ENCODE data around the gene TFDP1. TPM values are rescaled to one million over a fixed set of nuclear protein-coding genes. Genes with fewer than 3 reads are reported as not detected.

TFDP1 gene
- total RNA-seq, 1 experiment from 2014 or later, result 182 TPM

DNA sequence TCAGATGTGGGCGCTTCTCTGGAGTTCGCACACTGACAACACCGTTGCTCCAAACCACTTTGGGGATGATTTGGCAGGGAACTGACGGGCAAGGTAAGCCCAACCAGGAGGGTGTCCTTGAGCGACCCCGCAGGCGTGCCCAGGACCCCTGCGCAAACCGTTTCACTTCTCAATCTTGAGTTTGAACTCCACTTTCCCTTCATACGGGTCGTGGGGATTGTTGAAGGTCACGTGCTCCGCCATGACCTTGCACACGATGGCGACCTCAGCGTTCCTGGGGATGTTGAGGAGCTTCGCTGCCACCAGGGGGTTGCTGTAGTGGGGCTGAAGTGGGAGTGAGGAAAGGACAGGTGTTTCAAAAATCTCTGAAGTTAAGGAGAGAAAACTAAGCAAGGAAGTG is 64.7 kb downstream of the TFDP1 start:
- no peak for DNase-seq (ENCODE audit: low read depth)

DNA sequence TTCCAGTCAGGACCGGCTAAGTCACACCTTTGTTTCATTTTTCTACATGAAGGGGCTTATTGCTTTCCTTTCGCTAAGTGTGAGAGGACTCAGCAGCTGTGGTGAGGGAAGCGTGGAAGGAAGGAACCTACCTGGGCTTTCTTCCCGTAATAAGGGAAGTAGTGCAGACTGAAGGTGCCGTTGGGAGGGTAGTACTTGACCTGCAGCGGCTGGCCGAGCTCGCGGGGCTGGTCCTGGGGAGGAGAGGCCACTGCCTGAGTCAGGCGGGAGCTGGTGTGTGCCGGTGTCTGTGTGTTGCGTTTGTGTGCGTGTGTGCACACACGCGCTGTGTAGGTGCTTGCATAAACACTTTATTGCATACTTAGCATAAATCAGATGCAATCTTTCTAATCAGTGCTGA is 65.7 kb downstream of the TFDP1 start:
- no peak for DNase-seq (ENCODE audit: low read depth)

DNA sequence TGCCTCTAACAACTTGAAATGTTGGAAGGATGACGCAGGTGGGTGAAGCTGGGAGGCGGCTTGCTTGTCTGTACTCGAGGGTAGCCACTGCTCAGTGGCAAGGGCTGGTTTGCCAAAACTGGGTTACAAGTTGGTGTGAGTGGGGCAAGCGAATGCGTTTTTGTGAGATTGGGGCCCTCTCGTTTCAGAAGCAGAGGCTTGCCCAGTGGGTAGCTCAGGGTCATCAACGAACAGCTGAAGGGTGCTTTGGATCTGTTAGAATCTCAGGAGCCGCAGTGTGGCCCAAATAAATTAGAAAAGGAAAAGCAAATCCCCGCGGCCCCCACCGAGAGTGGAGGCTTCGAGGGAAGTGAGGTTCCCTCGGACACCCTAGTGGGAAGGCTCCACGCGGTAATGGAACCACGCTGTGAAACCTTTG is 66.2 kb downstream of the TFDP1 start:
- no peak for DNase-seq (ENCODE audit: low read depth)

DNA sequence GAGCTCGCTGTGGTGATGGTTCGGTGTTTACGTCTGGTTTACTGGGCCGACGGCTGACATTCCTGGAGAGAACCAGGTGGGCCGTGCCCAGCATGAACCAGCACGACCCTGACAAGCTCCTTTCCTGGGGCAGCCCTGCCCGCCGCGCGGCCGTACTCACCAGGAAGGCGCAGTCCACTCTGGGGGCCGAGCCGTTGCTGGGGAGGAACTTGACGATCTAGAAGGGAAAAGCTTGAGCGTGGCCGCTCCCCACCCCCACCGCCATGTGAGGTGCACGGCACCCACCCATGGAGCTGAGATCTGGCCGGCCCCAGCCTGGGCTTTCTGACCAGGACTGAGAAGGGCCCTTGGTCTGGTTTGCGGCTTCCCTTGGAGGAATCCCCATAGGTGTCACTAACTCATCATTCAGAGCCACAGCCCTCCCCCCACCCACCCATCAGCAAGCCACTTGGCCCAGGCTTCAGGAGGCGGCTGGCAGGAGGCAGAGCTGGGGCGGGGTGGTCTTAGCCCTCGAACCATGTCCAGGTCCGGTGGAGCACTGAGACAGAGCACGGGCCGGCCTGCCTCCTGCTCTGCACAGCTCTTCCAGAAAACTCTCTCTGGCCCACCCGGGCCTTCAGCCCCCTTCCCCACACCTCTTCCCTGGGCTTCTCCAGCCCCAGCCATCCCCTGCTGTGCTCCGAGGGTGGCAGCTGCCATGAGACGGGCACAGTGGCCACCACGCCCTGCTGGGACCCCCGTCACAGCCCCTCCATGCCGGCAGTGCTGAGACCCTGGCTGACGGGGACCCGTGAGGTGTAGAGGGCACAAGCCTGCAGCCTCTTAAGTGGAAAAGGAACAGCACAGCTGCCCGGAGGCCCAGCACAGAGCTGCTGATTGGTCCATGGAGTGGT is 67.2 kb downstream of the TFDP1 start:
- DNase-seq (ENCODE audit: low read depth), result no peak

DNA sequence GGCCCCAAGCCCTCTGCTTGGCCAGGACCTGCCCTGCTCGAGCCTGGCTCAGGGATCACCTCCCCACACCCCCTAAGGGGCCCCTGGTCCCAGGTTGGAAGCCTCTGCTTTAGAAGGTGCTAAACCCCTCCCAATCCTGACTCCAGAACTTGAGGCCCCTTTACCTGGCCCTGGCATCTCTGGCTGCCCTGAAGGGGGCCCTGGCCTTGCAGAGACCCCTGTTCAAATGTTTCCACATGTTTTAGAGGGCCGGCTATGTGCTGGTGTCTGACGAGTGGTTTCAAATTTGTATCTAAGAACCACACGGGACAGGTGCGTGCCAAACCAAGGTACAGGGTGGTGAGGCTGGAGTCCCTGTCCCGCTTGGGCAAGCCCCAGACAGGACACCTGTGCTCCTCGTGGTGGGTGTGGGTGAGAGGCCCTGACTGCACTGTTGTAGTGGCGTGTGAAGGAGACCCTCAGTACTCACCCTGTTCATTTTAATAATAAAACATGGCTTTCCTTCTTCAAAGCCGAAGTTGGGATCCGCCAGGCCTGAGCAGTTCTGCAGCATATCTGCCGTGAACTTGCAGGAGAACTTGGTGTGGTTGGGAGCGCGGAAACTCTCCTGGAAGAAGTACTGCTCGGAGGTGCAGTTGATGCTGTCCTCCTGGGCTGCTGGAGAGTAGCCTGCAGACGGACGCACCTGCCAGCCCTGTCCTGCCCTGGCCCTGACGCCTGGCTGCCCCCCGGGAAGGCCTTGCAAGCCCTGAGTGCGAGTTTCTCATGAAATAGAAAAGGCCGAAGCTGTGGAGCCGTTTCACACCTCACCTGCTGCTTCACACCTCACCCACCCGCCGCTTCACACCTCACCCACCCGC is 68.1 kb downstream of the TFDP1 start:
- no peak for DNase-seq (ENCODE audit: low read depth)

DNA sequence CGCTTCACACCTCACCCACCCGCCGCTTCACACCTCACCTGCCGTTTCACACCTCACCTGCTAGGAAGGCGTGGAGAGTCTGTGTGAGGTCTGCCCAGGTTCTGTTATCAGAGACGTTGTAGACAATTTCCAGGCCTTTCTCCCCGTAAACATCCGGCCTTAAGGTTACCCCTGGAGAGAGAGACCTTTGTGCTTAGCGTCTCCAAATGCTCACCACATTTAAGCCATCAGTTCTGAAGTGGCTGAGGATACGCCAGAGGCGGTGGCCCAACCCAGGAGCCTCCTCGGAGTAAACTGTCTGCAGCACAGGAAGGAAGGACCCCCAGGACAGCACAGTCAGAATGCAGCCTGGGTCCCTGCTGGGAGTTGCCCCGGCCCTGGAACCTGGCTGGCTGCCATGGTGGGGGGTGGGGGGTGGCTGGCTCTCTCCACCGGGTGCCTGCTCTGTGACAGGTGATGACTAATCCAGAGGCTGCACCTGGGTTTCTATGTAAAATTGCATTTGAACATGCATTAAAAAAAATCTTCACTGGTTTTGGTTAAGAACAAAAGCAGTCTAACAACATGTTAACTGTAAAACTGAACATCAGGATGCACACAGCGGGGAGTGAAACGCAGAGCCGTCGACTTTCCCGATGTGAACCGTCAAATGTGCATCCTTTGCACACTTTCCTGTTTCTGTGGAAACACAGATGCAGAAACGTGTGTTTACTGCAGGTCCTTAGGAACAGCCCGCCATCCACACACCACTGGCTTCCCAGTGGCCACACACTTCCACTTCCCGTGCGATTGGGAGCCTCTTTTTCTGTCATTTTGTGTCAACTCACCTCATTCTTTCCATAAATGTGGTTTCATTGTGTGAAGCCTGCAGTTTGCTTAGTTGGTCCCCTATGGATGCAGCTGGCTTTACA is 69.0 kb downstream of the TFDP1 start:
- DNase-seq (ENCODE audit: low read depth), result peak; percentile 10

DNA sequence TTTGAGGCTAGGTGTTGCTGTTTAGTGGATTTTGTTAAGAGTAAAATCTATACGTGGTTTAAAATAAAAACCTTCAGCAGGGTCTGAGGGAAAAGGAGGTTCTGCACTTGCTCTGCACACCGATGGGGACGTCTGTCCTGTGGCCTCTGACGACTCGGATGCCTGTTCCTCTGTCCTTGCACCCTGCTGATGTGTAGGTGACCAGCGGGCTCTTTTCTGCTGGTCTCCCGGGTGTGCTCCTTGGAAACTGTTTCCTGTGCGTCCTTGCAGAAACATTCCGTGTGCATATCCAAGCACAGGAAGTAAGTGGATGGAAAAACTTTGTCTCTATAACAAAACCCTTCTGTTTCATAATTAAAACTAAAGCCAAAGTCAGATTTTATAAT is 69.6 kb downstream of the TFDP1 start:
- DNase-seq (ENCODE audit: low read depth), result no peak

DNA sequence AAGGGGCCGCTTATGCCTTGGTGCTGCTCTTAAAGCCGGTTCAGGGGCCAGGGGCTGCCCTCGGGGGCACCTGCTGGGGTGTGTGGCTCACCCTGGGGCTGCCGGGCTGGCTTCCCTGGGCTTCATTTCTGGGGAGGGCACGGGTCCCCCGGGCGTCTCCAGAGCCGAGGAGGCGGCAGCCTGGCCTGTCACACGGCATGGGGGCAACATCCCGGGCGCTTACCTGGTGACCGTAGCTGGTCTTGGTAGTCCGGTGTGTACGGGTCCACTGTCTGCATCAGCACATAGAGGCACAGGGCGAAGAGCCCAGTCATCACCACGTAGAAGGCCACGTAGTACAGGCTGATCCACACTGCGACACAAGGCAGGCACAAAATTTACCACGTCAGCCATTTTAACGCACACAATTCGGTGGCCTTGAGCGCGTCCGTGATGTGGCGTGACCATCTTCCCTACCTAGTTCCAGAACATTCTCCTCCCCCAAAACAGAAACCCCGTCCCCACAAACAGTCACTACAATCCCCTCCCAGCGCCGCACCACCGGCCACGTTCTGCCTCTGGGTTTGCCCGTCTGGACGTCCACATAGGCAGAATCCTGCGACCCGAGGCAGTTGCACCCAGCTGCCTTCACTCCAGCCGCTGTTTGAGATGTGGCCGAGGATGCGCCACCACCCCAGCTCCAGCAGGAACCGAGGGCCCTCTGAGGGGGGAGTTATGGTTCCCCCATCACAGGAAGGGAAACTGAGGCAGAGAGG is 70.2 kb downstream of the TFDP1 start:
- no peak for DNase-seq (ENCODE audit: low read depth)

DNA sequence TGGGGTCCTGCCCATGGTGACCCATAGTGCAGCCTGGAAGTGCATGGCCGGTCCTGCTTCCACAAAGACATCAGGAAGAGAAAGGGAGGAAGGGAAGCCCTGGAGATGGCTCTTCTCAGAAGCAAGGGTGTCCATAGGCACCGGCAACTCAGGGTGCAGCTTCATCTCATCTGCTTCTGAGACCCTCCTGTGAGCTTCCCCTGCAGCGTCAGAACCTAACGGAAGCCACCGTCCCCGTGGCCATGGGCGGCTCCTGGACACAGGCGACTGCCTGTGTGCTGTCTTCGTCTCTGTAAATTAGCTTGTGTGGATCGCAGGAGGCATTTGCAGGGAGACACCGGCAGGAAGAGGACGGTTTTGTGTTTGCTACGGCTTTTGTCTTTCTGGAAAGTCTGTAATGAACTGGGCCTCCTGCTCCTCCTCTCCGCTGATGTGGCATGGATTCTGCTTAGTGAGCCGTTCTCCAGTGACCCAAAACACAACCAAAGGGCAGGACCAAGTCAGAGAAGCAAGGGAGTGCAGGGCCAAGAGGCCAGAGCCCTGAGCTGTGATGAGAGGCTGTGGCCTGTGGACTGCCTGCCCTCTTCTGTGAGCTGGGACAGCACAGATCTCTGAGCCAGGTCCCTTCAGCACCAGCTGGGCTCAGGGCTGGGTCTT is 70.9 kb downstream of the TFDP1 start:
- DNase-seq (ENCODE audit: low read depth), result no peak

DNA sequence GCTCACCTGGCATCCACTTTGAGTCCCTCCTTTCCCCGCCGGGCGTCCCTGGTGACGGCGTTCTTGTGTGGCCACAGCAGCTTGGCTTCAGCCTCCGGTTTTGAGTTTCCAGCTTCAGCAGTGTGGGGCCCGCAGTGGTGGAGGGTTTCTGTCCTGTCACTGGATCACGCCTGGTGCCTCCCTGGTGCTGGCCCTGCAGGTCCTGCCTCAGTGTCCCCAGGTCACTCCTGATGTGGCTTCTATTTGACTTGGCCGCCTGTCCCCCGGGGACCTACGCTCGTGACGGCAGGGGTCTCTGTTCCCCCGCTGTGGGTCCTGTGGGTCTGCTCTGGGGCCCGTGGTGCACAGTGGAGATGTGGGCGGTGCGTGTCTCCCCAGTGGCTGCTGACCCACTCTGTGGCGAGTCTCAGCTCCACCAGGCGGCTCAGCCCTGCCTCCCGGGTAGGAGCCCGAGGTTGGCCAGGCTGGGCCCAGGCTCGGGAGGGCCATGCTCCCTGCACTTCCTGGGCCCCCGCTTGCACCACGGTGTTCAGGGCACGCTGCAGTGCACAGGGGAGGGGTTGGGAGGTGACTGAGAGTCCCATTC is 71.5 kb downstream of the TFDP1 start:
- no peak for DNase-seq (ENCODE audit: low read depth)

DNA sequence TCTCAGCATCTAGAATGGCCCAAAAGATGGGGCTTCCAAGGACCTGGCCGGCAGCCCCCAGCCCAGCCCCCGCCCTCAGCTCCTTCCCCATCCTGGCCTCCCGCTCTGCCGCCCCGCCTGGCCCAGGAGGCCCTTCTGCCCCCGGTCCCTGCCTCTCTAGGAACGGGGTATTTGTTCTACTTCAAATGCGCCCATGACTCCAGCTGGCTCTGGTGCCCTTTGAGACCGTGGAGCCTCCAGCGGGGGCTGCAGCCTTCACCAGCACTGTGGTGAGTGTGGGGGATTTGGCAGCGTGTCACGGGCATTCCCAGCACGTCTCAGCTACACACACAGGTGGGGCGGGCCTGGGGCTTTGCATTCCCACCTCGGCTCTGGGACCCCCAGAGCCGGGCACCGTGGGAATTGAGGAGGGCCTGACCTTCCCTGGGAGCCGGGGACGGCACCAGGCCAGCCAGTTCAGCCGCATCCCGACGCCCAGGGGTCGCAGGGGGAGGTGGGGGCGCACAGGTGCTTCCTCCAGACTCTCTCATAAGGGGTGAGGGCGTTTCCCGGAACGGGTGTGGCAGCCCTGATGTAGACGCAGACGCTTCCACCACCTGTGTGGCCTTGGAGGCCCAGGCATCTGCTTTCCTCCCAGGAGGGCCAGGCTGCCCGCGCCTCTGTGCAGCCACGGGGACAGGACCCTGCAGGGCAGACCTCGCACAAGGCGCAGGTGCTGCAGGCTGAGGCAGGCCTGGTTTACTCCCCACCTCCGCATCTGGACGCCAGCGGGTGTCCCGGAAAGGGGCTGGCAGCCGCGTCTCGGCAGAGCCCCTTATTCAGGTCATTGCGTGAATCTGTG is 72.5 kb downstream of the TFDP1 start:
- DNase-seq (ENCODE audit: low read depth), result no peak

DNA sequence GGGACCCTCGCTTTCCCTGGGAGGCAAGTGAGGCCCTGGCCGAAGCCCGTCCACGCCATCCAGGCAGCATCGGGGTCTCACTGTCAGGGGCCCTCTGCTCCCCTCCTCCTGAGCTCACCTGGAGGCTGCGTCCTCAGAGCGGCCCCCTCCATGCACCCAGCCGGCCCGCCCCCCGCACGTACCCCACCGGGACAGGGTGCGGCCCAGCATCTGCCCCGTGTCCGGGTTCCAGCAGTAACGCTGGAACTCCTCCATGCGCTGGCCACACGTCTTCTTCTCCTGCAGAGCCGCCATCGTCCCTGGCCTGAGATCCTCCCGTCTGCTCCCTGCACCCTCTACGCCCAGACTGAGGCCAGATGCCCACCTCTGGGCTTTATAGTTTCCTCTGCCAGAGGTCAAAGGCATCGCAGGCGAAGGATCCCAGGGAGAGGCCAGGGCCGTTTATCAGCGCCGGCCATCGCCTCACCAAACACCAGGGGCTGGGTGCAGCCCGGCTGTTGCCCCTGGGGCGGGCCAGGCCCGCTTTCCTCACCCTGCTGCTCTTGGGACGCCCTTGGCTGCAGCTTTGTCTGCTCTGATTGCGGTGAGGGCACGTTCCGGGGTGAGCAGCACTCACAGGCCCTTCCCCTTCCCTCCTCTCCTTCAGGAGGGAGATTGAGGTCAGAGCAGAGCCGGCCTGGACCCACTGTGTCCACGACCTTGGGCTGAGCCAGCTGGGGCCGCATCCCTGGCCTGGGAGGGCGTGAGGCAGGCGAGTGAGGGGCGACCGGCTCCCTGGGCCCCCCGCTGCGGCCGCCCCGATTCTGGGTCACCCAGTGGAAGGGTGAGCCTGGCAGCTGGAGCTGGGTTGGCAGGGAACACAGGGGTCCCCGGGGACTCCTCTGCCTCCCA is 73.5 kb downstream of the TFDP1 start, which contains the start of gene ATP4B:
Gene ATP4B (minus strand): TSS at position 348 of the 891 bp plus-strand sequence. CDS start 54 bp downstream, at position 294.
- no peak for DNase-seq (ENCODE audit: low read depth)

DNA sequence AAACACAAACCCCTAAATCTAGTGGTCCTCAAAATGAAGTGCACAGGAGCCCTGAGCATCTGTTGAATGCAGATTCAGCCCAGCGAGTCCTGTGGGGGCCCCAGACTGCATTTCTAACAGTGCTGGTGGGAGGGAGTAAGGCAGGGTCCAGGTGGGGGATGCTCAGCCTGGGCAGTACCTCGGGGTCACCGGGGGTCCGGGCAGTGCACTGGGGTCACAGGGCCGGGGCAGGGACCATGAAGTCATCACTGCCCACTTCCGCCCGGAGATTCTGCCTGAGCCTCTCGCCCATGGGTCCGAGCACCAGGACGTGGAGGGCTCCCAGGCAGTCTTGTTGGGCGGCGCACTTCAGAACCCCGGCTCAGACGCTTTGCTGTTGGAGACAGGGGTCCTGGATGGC is 74.3 kb downstream of the TFDP1 start:
- no peak for DNase-seq (ENCODE audit: low read depth)

DNA sequence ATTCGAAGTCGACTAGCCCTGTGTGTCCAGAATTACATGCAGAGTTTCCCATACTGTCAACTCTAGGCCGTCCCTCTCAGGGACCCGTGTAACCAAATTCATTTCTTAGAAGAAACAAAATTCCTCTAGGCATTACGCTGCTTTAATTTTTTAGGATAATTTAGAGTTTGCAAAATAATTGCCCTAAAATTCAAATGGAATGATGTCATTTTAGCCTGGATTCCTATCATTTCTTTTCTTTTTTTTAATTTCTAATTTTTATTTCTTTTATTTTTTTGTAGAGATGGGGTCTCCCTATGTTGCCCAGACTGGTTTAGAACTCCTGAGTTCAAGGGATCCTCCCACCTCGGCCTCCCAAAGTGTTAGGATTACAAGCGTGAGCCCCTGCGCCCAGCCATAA is 74.8 kb downstream of the TFDP1 start:
- DNase-seq (ENCODE audit: low read depth), result no peak

DNA sequence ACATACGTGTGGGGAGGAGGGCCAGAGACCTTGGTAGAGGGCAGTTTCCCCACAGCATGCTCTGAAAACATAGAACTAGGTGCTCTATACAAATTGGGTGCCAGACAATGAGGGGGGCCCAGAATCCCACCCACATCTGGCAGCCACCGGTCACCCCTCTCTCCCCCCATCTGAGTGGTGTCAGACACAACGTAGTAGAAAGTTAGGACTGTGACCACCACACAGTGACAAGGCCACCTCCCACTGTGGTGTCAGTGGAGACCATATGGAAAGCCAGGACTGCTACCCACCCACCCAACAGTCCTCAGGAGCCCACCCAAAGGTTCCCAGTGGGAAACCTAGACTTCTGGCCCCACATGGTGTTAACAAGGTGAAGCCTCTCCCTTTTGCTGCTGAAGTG is 75.5 kb downstream of the TFDP1 start:
- DNase-seq (ENCODE audit: low read depth), result no peak

DNA sequence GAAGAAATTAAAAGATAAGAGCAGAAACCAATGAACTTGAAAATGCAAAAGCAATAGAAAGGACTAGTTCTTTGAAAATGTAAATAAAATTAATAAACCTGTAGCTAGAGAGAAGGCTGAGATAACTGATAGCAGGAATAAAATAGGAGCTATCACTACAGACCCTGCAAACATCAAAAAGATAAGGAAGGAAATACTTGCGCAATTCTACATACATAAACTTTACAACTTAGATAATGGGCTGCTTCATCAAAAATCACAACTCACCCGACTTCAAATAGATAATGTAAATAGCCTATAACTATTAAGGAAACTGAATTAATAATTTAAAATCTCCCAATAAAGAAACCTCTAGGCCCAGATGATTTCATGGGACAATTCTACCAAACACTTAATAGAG is 77.0 kb downstream of the TFDP1 start:
- DNase-seq (ENCODE audit: low read depth), result no peak

DNA sequence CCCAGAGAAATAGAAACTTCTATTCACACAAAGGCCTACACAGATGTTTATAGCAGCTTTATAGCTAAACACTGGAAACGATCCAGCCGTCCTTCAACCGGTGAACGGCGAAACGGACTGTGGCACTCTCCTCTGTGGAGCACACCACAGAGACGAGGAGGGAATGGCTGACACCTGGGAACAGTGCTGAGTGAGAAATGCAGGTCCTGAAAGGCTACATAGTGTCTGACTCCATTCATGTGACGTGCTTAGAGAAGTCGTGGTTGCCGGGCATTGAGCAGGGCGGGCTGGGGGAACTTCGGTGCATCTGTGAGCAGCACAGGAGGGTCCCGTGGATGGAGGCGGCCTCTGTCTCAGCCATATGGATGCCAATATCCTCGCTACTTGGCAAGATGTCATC is 79.4 kb downstream of the TFDP1 start:
- no peak for DNase-seq (ENCODE audit: low read depth)

All from HT1080 (cell line).